DOHH2 (cell line): Measurements from ENCODE around the gene SFXN5.

Source experiments
- CTCF ChIP-seq: fragments of 200-600 bp; sonication (generic); IDR thresholded peaks from one replicate; pipeline ENCODE4 v1.5.1; 2014; ENCODE audit warnings: antibody characterized with exemption, mild to moderate bottlenecking, low read depth, low read length; ENCODE audit not compliant: poor library complexity, severe bottlenecking
- EZH2phosphoT487 ChIP-seq: fragments of 200-600 bp; sonication (generic); IDR thresholded peaks from 2 replicates; pipeline ENCODE4 v1.6.1; 2017; ENCODE audit warnings: borderline replicate concordance, mild to moderate bottlenecking, antibody characterized with exemption, low read length, moderate library complexity, mixed read lengths

- TF ChIP-seq EZH2phosphoT487 (no peak), CTCF (no peak)
These were observed 140.1 kb downstream of the SFXN5 start for GRCh38 chr2:72931280-72931910.
